Activated effector memory CD4-positive, alpha-beta T cell treated with anti-CD3 and anti-CD28 coated beads, Interleukin-2, amount 50 U/mL, for 16 hours (primary cell): ENCODE measurements around the gene TBC1D16.
A peak's percentile ranks its signal among the peaks of the same experiment; 100 is the strongest.

Experiments
- DNase-seq: peaks from one replicate; pipeline ENCODE4 v3.0.0-alpha.2; 2020

Gene TBC1D16

DNA sequence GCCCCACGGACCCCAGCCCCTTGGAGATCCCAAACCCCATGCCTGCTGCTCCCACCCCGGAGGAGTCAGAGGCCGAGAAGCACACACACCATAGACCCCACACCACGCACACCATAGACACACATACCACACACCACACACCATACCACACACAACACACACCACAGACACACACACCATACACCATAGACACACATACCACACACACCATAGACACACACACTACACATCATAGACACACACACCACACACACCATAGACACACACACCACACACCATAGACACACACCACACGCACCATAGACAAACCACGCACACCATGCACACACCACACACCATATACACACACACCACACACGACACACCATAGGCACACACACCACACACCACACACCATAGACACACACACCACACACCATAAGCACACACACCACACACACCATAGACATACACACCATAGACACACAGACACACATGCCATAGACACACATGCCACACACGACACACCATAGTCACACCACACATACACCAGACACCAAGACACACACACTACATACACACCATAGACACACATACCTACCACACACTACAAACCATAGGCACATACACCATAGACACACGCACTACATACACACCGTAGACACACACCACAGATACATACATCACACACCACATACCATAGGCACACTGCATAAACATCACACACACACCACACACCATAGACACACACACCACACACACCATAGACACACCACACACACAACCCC, 11.3 kb downstream of the TBC1D16 start:
- DNase-seq: no peak

DNA sequence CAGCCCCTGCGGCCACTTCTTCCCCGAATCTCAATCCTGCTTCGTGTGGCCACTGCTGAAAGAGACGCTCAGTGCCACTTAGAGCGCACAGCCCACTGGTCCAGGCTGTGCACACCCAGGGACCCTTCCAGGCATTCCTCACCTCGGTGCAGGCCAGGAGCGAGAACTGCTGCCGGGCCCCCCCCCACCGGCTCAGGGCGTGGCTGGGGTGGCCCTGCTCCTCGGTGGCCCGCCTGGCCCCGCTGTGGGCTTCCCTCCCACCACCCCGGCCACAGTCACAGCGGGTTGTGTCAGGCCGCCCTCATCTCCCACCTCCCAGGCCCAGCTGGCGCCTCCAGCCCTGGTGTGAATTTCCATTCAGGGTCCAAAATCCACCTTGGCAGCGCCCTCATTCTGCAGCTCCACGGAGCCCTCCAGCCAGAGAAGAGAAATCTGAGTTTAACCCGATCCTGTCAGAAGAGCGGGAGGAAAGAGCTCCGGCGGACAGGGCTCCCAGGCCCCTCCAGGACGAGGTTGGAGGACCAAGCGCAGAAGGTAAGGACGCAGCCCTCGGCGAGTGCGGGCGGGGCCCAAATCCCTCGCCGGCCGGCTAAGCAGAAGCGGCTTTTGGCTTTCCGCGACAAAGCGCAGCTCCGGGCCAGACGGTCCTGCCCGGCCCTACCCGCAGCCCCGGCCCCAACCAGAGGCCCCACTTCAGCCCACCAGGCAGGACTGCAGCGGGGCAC, 12.0 kb downstream of the TBC1D16 start:
- DNase-seq: no peak

- no peak for DNase-seq
Observed at GRCh38 chr17:80021600-80021999, 14.1 kb downstream of the TBC1D16 start.

DNA sequence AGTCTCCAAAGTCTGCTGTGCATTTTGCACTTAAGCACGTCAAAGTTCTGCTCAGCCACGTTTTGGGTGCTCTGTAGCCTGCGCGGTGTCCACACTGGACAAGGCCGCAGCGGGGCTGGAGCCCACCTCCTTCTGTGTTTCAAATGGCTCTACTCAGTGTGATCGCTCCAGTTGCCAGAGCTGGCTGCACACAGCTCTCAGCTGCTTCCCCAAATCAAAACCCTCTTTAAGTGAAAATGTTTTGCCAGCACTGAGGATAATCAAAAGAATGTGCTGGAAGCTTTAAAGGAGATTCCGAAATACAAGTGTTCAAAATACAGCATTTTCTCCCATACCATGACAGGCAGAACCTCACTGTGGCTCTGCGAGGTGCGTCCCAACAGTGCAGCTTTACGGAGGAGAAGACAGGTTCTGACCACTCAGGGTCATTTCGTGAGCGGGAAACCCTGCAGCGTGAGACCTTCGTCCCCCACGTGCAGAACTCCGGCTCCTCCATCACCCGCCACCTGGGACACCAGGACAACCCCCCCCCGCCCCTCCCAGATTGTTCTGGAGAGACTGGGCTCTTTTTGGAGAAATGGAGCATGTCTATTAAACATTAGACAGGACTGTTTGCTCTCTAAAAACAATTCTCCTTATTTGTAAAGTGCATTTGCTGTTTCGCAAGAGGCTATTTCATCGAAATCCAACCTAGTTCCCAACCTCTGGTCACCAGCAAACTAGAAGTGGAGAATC, 16.6 kb downstream of the TBC1D16 start:
- DNase-seq: no peak

GRCh38 chr17:80017226-80018010, 18.3 kb downstream of the TBC1D16 start:
- no peak for DNase-seq

GRCh38 chr17:80012765-80013741, 22.6 kb downstream of the TBC1D16 start:
- DNase-seq: peak; percentile 60

GRCh38 chr17:80011989-80012555, 23.6 kb downstream of the TBC1D16 start:
- DNase-seq: no peak

- DNase-seq: peak; percentile 60
Observed at GRCh38 chr17:80010283-80010858, 25.3 kb downstream of the TBC1D16 start.

GRCh38 chr17:80009391-80010282, 26.0 kb downstream of the TBC1D16 start:
- DNase-seq: peak; percentile 55

- DNase-seq: peak; percentile 59
Observed at GRCh38 chr17:80008848-80009247, 26.8 kb downstream of the TBC1D16 start.

DNA sequence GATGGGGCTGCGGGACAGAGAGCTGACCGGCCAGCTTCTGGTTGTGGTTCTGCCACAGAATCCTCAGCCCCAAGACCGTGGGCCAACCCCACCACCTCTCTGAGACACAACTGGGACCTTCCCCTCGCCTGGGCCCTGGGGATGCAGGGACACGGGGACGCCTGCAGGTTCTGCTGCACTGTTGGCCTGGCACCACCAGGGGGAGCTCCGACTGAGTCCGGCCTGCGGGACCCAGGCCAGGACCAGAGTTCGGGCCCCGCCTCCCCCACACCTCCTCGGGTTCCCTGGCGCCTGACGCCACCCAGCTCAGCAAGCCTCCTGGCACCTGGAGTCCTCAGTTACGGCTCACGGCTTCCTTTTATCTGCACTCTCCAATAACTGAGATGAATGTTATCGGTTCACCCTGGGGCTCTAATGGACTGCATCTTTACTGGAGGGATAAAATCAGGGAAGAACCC, 27.3 kb downstream of the TBC1D16 start:
- DNase-seq: peak; percentile 92

DNA sequence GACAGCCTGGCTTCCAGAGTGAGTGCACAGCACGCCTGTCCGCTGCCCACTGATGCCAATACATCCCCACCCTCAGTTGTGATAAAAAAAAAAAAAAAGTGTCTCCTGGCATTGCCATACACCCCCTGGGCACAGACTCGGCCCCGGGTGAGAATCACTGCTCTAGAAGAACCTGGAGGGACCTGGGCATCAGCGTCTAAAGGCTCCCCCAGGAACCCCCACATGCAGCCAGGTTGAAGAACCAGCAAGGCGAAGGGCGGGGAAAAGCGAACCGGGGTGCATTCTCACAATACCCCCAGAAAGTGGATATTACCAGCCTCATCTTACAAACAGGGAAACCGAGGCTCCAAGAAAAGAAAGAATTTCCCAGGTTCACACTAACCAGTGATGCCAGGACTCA, 27.7 kb downstream of the TBC1D16 start:
- no peak for DNase-seq

DNA sequence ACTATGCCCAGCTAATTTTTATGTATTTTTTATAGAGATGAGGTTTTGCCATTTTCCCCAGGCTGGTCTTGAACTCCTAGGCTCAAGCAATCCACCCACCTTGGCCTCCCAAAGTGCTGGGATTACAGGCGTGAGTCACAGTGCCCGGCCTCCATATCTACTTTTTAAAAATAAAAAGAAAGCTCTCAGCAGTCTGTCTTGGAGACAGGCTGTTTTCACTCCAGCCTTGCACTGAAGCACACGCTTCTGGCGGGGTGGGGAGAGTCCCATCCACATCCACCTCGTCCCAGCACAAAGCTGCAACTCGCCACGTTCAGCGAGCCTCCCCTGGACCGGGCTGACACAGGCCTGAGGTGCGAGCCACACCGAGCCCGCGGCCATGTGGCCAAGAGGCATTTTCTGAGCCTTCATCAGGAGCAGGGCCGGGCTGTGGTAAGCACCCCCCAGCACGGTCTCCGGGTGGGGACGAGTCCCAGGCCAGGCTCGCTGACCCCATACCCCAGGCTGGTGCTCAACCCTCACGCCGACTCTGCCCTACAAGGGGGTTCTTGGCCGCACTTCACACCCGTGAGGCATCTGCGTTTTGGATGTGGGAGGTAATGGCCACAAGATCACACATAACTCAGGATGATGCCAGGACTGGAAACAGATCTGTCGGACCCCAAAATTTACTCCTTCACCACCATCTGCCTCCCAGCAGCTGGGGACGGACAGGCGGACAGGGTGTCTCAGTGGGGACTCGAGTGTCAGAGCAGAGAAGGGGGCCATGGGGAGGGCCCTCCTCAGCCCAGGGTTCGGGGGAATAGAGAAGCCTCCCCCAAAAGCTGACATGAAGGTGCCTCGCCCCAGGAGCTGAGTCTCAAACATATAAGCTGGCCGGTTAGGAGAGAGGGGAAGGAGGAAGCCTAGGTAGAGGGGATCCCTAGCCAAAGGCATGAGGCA, 28.6 kb downstream of the TBC1D16 start:
- peak; percentile 59 for DNase-seq

DNA sequence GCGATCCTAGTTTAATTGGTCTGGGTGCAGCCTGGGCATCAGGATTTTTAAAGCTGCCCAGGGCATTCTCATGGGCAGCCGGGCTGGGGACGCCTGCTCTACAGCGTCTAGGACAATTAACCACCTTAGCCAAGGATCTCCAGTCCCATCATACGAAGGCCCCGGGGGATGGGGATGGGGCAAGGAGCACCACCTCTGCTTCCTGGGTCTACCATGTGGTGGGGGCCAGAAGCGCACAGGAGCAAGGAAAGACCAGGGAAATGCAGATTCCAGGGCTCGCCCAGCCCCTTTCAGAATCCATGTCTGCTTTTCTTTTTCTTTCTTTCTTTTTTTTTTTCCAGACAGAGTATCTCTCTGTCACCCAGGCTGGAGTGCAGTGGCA, 29.3 kb downstream of the TBC1D16 start:
- no peak for DNase-seq

DNA sequence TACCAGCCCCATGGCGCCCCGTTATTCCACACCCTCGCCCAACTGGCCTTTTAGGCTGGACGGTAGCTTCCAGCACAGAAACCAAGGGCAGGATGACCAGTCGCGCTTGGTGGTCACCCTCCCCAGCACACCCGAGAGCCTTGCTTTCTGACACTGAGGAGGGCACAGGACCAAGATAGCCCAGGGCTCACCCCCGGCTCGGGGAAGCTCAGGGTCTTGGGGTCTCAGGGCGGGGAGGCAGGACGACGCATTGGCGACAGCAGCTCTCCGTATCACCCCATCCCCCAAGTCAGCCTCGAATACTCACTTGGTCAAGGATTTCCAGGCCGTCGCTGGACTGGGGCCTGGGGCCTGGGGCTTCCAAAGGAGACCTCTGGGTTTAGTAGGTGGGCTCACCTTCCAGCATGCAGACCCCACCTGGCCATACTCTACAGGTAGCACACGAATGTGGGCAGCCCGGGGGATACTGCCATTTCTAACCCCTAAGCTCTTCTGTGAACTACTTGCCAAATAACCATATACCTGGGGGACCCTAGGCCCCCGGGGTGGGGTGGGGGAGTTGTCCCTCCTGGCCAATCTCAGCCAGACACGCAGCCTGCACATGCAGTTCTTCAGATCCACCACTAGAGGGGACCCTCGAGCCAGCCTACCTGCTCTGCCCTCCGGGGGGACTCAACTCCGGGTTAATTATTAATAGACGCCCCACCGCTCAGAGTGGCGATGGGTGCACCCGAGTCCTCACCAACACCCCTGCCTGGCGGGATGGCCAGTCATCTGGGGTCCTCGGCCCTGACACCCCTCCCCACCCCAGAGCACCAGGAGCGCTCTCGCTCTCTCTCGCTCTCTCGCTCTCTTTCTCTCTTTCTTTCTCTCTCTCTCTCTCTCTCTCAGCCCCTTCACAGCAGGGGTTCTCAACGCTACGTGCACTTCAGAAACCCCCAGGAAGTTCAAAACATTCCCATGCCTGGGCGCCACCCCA, 30.0 kb downstream of the TBC1D16 start:
- DNase-seq: peak; percentile 81

DNA sequence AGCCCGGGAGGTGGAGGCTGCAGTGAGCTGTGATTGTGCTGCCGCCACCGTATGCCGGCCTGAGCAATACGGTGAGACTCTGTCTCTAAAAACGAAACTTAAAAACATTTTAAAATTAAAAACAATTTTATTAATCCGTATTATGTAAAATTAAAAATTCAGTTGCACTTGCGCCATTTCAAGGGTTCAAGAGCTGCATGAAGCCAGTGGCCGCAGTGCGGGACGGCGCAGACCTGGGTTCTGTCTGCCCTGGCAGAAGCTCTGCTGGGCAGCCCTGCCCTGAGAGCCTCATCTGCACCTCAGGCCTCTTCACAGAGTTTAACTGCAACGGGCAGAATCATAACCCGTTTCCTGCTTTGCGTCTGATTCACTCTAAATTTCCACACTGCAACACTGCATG, 31.7 kb downstream of the TBC1D16 start:
- no peak for DNase-seq
